Adrenal gland (tissue), 12 donors: Measurements from ENCODE around the gene IQGAP2. TPM values are rescaled to one million over a fixed set of nuclear protein-coding genes. Genes with fewer than 3 reads are reported as not detected.

Source experiments
- DNase-seq, 7 donors: peaks; one replicate each; pipeline ENCODE4 v3.0.0-alpha.2; 2019 to 2020
- H3K27ac ChIP-seq, 5 donors: fragments of 200-600 bp; sonication (generic) in 4 of 5; 1 replicate in 3 of 5; 2 replicates in 2 of 5; pipeline versions ENCODE4 v1.5.1 to v1.8.0; 2016 to 2020; ENCODE audit warnings: mild to moderate bottlenecking in 1 of 5
- H3K27me3 ChIP-seq: fragments of 200-600 bp; 2 replicates; pipeline ENCODE4 v1.8.0; 2021
- H3K36me3 ChIP-seq, 2 donors: fragments of 200-600 bp; replicated peaks in 1 of 2; 1 replicate in 1 of 2; 2 replicates in 1 of 2; pipeline versions ENCODE4 v1.5.1 to v1.8.0; 2018 to 2022
- H3K4me1 ChIP-seq, 2 donors: fragments of 200-600 bp; replicated peaks in 1 of 2; 1 replicate in 1 of 2; 2 replicates in 1 of 2; pipeline versions ENCODE4 v1.5.1 to v1.8.0; 2018 to 2021
- H3K4me3 ChIP-seq, 4 donors: fragments of 200-600 bp; sonication (generic) in 3 of 4; one replicate each; pipeline ENCODE4 v1.5.1; 2016 to 2018
- H3K9me3 ChIP-seq, 3 donors: fragments of 200-600 bp; sonication (generic) in 1 of 3; replicated peaks in 1 of 3; 1 replicate in 2 of 3; 2 replicates in 1 of 3; pipeline versions ENCODE4 v1.5.1 to v1.8.0; 2016 to 2021
- POLR2A ChIP-seq, 2 donors: fragments of 450-650 bp; IDR thresholded peaks; one replicate each; pipeline ENCODE4 v1.6.1; 2017; ENCODE audit warnings: antibody characterized with exemption in 2 of 2, mild to moderate bottlenecking in 2 of 2, moderate library complexity in 1 of 2
- WGBS, 4 donors: extraction: QIAGEN DNeasy Blood & Tissue Kit in 2 of 4; methylation state at CpG; one replicate each; pipeline versions ENCODE4 v1.1.5 to v1.1.7; 2013 to 2017; 5-methylcytosine and 5-hydroxymethylcytosine counted together
- intact Hi-C, 2 donors: fragments of 100-400 bp; cut with DNase I; formaldehyde crosslinking; loops; one replicate each; pipeline versions ENCODE4 v1.14.1 to v1.15.0; 2022 to 2023
- polyA plus RNA-seq, 3 donors: library from polyadenylated mRNA; stranded (reverse); fragments of 200-250 nt in 2 of 3; fragments of 350-450 nt in 1 of 3; fragmentation: Illumina TruSeq in 1 of 3; extraction: RNeasy Lipid Tissue Mini Kit (QIAGEN cat#74804) in 1 of 3; gene quantifications; one replicate each; pipeline ENCODE4 v1.2.3, GENCODE V29; 2013 to 2014
- total RNA-seq, 9 donors: library from RNA; depleted of rRNA in 4 of 9; stranded (reverse); fragments of >200 nt in 4 of 9; fragments of 120-200 nt in 1 of 9; fragmentation: NEBNext Ultra II Directional in 1 of 9; extraction: Animal tissue kit (Norgen Biotek cat#: 25700) in 1 of 9; gene quantifications; one replicate each; pipeline versions ENCODE4 v1.1.0 to v1.2.4, GENCODE V29; 2013 to 2023
- TF ChIP-seq, protein P1 (sequence below), 6 experiments: fragments of 450-650 bp in 4 of 6; fragments of 200-600 bp in 2 of 6; sonication (generic) in 1 of 6; IDR thresholded peaks; 1 replicate in 5 of 6; 2 replicates in 1 of 6; pipeline versions ENCODE4 v1.5.1 to v1.8.0; 2016 to 2021; ENCODE audit warnings: antibody characterized with exemption in 6 of 6, mild to moderate bottlenecking in 2 of 6, moderate library complexity in 1 of 6
- donor health status: healthy with polysubstance abuse.
- donor health status: Bipolar disorder and iron deficiency.
- donor health status: DM: yes; HTN: yes; CAD: no.
- donor health status: DM: no; HTN: no; CAD: no.
- donor health status: DM: no; HTN: no; CAD: no.
- donor health status: DM: yes; HTN: yes; CAD: no.

Gene IQGAP2
- total and polyA plus RNA-seq, 12 donors, result 14.9 to 77.3 (median 36.1) TPM

DNA sequence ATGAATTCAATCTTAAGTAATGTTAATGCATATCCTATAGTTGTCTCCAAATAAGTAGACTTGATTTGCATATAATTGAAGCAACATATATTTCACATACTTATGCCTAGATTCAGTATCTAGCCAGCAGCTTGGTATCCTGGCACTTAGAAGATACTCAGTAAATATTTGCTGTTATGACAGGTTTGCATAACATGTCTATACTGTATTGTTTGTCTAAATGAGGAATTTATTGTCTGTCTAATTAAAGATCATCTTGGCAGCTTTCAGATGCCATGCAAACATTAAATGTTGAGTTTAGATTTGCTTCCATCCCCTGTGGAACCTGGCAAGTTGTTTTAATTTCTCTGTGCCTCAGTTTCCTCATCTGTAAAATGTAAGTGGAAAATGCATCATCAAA lies 9.4 kb downstream of the IQGAP2 start:
- Histone ChIP-seq H3K4me1 (no peaks in the 10 kb centered on the region), H3K27me3 (no peaks in the 10 kb centered on the region), H3K27ac (no peak overlapping the region), H3K9me3 (no peaks in the 10 kb centered on the region), H3K4me3 (no peak overlapping the region), H3K36me3 (no peaks in the 10 kb centered on the region)
- no peak for TF ChIP-seq POLR2A (IDR thresholded peaks at IDR 0.05)
- TF ChIP-seq, protein P1, sequence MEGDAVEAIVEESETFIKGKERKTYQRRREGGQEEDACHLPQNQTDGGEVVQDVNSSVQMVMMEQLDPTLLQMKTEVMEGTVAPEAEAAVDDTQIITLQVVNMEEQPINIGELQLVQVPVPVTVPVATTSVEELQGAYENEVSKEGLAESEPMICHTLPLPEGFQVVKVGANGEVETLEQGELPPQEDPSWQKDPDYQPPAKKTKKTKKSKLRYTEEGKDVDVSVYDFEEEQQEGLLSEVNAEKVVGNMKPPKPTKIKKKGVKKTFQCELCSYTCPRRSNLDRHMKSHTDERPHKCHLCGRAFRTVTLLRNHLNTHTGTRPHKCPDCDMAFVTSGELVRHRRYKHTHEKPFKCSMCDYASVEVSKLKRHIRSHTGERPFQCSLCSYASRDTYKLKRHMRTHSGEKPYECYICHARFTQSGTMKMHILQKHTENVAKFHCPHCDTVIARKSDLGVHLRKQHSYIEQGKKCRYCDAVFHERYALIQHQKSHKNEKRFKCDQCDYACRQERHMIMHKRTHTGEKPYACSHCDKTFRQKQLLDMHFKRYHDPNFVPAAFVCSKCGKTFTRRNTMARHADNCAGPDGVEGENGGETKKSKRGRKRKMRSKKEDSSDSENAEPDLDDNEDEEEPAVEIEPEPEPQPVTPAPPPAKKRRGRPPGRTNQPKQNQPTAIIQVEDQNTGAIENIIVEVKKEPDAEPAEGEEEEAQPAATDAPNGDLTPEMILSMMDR (IDR thresholded peaks at IDR 0.05), result no peak
- no peak for DNase-seq
- intact Hi-C loops, result no loop called here

DNA sequence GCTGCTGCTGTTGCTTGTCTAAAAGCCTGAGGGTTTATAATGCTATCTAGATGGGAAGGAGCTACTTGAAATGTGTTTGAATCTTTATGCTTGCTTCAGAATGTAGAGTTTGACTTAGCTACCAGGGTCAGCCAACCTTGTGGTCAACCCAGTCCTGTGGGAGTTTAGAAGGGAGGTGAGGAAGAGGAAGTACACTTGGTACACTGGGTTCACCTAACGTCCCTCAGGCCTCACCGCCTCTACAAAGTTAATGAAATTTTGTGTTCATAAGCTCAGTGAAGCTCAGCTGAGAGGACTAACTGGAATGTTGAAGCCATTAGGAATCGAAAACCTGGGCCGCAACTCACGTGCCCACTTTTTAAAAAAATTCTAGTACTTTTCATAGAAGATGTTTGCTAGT lies 10.7 kb downstream of the IQGAP2 start:
- WGBS, 4 donors, result 86 to 88% (median 87%) methylated on average over 5 of the region's 5 CpGs
- TF ChIP-seq, protein P1 (IDR thresholded peaks at IDR 0.05), result no peak
- no peak for TF ChIP-seq POLR2A (IDR thresholded peaks at IDR 0.05)
- no peaks in the 10 kb centered on the region for H3K27me3 ChIP-seq
- intact Hi-C loops, result no loop called here
- no peak overlapping the region for H3K27ac ChIP-seq
- no peaks in the 10 kb centered on the region for H3K9me3 ChIP-seq
- no peak for DNase-seq
- H3K4me3 ChIP-seq, result no peak overlapping the region
- no peaks in the 10 kb centered on the region for H3K4me1 ChIP-seq
- H3K36me3 ChIP-seq, result no peaks in the 10 kb centered on the region

DNA sequence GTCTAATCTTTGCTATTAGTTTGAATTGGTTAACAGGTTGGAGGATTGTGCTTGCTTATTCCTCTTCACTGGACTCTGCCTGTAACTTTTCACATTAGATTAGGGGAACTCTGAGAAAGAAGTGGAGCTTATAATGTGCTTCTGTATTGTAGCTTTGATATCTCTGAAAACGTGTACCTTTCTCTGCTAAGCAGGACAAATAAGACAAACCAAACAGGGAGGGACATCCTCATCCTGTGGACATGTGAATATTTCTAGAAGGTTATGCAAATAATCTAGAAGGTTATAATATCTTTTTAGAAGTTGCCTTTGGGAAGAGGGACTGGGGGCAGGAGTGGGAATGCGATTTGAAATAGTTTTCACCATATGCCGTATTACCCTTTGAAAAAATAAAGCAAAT lies 11.7 kb downstream of the IQGAP2 start:
- H3K4me3 ChIP-seq, result no peak overlapping the region
- H3K9me3 ChIP-seq, result no peaks in the 10 kb centered on the region
- TF ChIP-seq, protein P1 (IDR thresholded peaks at IDR 0.05), result no peak
- no peak for TF ChIP-seq POLR2A (IDR thresholded peaks at IDR 0.05)
- no peak for DNase-seq
- intact Hi-C loops, result no loop called here
- H3K36me3 ChIP-seq, result no peaks in the 10 kb centered on the region
- no peaks in the 10 kb centered on the region for H3K27me3 ChIP-seq
- no peak overlapping the region for H3K27ac ChIP-seq
- H3K4me1 ChIP-seq, result no peaks in the 10 kb centered on the region
- WGBS, 4 donors, result 54 to 79% (median 65%) methylated on average over 3 of the region's 3 CpGs

DNA sequence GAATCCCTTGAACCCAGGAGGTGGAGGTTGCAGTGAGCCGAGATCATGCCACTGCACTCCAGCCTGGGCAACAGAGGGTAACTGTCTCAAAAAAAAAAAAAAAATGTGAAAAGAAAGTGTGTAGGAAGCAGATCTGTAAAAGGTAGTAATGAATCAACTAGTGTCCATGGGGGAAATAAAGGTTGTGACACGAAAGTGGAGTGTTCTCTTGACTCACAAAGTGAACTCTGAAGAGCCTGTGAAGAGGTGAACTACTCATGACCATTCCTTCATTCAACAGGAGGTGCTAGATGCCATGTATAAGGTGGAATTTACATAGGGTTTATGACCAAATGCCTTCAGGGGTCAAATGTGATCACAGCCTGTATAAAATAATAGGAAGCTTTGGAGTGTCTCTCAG lies 12.8 kb downstream of the IQGAP2 start:
- intact Hi-C loops, result no loop called here
- no peaks in the 10 kb centered on the region for H3K9me3 ChIP-seq
- no peak overlapping the region for H3K4me3 ChIP-seq
- no peaks in the 10 kb centered on the region for H3K27me3 ChIP-seq
- H3K27ac ChIP-seq, result no peak overlapping the region
- no peaks in the 10 kb centered on the region for H3K4me1 ChIP-seq
- no peaks in the 10 kb centered on the region for H3K36me3 ChIP-seq
- 77 to 92% (median 86%) methylated on average over 2 of the region's 2 CpGs for WGBS, 4 donors
- no peak for TF ChIP-seq POLR2A (IDR thresholded peaks at IDR 0.05)
- TF ChIP-seq, protein P1 (IDR thresholded peaks at IDR 0.05), result no peak
- no peak for DNase-seq
